ENCODE measurements around the gene CP. TPM values are rescaled to one million over a fixed set of nuclear protein-coding genes. Genes with fewer than 3 reads are reported as not detected.
A peak's percentile ranks its signal among the peaks of the same experiment; 100 is the strongest.
"Not testable (repeated sequence)": the region's sequence is repeated elsewhere in the genome, so short reads cannot be mapped to it uniquely, and the experiment has no call there.

CP gene
- not detected in 2 replicates for total RNA-seq (2014; rRNA removed; shearing (Covaris generic))

DNA sequence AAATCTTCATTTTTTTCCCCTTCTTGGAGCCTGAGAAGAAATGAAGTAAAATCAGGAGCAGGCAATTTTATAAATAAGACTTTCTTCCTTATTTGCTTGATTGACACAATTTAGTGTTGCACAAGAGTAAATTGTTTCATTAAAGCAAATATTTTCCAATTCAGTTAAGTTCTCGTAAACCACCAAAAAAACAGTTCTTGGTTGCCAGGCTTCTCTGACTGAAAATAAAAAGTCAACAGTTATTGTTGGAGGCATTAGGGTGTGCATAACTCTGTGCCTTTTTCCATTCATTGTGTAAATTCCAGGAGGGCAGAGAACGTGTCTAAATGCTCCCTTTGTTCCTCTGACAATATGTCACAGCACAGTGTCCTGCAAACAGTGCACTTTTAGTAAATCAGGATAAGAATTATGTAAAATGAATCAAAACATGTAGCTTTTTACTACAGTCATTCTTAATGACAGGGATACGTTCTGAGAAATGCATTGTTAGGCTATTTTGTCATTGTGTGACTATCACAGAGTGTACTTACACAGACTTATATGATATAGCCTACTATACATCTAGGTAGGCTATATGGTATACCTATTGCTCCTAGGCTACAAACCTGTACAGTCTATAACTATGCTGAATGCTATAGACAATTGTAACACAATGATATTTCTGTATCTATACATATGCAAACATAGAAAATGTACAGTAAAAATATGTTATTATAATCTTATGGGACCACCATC lies at the start of gene CP:
Gene CP, minus strand, starts transcription at position 47 of the 735 bp plus-strand sequence. Its CDS starts 37 bp downstream, at position 10.
- no peak for DNase-seq (ENCODE audit: low read depth)

DNA sequence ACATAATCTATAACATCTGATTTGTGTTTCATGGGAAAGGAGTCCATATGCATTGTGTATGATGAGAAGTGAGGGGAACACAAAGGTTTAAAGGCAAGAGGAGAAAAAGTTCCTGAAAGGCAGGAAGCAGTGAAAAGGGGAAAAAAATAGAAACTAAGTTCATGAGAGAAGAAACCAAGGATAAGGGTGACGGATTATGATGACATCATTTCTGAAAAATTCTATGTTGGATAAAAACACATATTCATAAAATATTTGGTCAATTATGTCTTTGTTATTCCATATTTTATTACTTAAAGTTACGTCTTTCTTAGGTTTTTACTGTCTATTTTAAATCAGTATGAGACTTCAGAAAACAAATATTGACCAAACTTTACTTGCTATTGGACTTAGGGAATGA lies 48.6 kb upstream of the CP start:
- DNase-seq (ENCODE audit: low read depth): no peak

GRCh38 chr3:149269687-149270086 lies 48.1 kb upstream of the CP start:
- no peak for DNase-seq (ENCODE audit: low read depth)

DNA sequence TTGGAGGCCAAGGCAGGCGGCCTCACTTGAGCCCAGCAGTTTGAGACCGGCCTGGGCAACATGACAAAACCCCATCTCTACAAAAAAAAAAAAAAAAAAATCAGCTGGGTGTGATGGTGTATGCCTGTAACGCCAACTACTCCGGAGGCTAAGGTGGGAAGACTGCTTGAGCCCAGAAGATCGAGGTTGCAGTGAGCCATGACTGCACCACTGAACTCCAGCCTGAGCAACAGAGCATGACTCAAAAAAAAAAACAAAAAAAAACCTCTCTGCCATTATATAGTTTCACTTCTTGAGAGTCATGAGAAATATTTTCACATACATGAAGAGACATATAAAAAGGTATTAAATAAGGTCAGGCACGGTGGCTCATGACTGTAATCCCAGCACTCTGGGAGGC lies 45.9 kb upstream of the CP start:
- no peak for DNase-seq (ENCODE audit: low read depth)

DNA sequence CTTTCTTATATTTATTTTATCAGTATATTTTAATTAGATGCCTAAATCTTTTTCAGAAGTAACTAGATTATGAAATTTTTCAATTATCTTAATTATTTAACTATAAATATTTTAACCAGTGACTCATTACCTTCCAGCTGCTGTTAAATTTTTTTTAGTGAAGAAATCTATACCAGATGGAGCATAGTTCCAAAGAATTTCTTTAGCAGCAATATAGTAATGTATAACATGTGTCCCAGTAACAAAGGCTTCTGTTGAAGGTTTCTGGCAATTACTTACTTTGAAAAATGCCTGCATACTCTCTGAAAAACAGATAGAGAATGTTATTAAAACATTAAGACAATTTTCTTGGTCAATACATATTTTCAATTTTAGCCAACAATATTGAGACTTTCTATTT lies 45.1 kb upstream of the CP start:
- no peak for DNase-seq (ENCODE audit: low read depth)

DNA sequence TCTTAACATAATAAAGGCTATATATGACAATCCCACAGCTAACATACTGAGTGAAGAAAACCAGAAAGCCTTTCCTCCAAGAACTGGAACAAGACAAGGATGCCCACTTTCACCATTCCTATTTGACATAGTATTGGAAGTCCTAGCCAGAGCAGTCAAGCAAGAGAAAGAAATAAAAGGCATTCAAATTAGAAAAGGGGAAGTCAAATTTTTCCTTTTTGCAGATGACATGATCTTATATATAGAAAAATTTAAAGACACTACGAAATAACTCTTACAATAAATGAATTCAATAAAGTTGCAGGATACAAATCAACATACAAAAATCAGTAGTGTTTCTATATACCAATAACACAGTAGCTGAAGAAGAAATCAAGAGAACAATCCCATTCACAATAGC lies 42.2 kb upstream of the CP start:
- no peak for DNase-seq (ENCODE audit: low read depth)

DNA sequence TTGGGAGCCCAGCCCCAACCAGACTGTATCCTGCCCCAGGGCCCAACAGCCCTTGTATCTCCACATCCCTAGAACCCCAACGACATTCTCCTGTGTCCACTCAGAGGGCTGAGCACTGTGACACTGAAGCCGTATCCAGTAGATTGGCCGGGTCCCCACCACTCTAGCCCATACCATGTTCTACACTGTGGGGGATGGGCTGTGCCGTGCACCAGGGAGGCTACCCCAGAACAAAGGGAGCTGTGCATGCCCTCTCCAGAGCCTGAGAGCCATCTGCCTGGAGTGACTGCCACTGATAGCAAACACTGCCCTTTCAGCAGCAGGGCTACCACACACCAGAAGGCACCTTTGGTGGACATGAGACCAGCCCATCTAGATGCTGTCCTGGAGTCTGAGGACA lies 37.1 kb upstream of the CP start:
- DNase-seq (ENCODE audit: low read depth): no peak

DNA sequence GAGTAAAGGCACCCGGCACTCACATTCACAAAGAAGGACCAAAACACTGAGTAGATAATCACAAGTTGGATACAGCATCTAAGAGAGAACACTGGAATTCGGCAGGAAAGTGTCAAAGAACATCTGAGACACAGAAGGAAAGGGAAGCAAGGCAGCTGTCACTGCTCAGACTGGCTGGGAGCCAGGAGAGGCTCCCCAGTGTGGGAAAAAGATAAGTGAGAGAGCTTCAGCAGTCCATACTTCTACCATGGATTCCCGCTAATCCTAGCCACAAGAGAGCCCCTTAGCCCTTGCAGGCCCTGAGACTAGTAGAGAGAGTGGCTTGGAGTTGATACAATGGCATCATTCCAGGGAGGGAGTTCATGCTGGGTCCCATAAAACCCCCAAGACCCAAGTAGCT lies 36.7 kb upstream of the CP start:
- no peak for DNase-seq (ENCODE audit: low read depth)

GRCh38 chr3:149252272-149252671 lies 30.6 kb upstream of the CP start:
- no peak for DNase-seq (ENCODE audit: low read depth)

DNA sequence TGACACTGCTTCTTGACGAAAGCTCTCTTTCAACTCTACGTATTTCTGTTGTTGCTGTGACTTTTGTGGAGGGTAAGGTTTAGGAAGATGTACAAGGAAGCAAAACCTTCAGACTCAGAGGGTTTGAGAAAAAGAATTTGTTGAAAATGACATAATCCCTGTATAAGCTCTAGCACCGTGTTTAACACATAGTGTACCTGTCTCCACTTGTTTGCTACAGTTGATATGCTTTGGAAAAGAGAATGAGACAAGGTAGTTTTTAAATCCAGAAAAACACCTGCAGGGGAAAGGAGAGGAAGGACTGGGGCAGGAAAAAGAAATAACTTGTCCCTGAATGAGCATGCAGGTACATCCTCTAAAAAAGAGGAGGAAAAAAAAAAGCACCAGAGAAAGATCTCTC lies 29.6 kb upstream of the CP start:
- no peak for DNase-seq (ENCODE audit: low read depth)

DNA sequence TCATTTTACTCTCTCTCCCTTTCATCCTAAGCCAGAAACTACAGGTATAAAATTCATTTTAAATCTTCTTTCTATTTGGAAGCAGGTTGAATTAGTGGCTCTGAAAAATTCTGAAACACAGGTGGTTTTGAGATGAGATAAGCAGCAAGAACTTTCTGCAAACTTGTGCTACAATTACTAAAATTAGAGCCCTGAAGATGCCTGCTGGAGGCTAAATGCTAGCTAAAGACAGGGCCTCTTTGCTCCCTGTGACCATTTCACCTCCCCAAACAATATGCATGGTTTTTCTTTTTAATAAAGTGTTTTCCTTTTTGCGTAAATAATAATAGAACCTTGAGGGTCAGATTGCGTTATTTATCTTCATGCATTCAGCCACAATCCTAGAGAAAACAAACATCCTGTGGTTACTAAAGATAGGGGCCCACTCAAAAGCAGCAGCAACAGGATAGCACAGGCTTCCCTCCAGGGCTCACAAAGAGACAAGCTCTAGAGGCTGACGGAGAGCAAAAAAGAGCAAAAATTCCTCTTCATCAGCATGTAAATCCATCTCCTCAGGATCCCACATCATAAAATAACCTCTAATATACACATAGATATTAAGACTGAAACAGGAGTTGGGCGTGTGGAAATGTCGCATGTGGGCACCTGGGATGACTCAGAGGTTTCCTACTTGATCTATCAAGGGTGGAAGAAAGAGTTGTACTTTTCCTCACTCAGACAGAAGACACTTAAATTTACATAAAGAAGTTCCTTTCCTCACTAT lies 26.5 kb upstream of the CP start:
- peak; percentile 35 for DNase-seq (ENCODE audit: low read depth)

DNA sequence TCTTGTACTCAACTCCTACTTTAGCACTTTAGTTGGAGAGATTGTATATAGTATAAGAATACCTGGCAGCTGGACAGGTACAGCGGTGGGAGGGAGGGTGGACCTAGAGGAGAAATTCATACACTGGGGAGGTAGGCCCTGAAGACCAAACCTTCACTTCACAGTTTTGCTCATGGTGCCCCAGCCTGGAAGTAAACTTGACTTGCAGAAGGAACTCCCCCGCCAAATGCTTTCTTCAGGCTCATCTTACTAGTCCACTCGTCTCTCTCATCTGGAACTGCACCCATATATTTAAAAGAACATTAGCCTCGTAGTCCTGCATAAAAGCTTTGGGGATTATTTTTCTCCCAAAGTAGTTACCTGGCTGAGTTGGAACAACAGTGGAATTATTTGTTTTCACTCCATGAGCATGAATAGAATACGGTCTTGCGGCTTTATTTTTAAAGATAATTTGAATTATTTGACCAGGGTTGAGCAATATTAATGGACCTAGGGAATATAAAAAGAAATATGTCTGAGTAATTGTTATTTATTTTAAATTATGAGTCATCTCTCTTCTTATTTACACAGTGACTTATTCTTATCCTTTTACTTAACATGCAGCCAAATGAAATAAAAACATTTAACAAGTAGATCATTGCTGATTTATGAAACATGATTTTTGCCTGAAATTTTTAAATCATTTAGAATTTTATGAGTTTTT lies 25.5 kb upstream of the CP start:
- DNase-seq (ENCODE audit: low read depth): no peak

- DNase-seq (ENCODE audit: low read depth): peak; percentile 72
Measured at GRCh38 chr3:149245738-149246451, 24.3 kb upstream of the CP start.

DNA sequence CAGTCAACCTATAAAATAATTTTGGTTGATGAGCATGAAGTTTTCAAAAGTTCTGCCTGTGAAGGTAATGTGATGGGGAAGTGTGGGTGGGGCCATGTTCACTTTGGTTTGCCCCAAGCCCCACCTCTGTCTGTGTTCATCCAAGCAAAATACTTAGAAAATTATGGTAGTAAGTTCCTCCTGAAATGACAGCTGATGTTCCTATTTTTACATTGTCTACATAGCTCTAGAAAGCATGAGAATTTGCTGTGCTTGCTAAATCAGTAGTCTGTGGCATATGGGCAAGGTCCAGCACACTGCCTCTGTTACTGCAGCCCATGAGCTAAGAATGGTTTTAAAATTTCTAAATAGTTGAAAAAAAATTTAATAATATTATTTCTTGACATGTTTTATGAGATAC lies 21.9 kb upstream of the CP start:
- no peak for DNase-seq (ENCODE audit: low read depth)

DNA sequence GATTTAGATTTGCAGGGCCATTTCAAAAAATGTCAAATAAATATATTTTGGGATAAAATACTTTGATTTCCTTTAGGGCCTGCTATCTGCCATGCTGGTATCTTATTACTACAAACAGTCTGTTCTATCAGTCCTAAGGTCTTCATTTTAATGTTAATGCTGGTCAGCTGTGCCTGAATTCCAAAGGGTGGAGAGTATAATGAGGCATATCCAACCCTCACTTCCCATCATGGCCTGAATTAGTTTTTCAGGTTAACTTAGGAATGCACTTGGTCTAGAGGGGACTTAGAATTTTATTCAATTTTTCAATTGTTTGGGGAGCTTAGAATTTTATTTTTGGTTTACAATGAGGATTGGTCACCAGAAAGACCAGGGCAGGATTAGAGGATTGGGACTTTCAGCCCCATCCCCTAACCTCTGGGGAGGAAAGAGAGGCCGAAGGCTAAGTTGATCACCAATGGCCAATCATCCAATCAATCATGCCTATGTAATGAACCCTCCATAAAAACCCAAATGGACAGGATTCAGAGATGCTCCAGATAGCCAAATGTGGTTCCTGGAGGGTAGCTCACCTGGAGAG lies 17.8 kb upstream of the CP start:
- no peak for DNase-seq (ENCODE audit: low read depth)

GRCh38 chr3:149238268-149238667 lies 16.6 kb upstream of the CP start:
- not testable (repeated sequence) for DNase-seq (ENCODE audit: low read depth)

DNA sequence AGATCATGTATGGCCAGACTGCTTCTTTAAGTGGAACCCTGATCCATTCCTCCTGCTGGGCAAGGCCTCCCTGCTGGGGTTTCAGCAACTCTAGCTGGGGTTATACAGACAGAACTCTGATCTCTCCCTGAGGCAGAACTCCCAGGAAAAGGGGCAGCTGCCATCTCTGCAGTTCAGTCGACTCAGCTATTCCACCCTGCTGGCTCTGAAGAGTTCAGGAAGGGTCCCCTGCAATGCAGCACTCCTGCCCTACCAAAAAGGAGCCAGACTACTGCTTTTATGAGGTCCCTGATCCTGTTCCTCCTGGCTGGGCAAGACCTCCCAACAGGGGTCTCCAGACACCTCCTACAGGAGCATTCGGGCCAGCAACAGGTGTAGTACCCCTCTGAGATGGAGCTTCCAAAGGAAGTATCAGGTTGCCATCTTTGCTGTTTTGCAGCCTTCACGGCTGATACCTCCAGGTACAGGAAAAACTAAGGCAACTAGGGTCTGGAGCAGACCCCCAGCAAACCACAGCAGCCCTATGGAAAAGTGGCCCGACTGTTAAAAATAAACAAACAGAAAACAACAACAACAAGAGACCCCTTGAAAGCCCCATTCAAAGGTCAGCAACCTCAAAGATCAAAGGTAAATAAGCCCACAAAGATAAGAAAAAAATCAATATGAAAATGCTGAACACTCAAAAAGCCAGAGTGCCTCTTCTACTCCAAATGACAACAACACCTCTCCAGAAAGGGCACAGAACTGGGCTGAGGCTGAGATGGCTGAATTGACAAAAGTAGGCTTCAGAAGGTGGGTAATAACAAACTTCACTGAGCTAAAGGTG lies 14.2 kb upstream of the CP start:
- DNase-seq (ENCODE audit: low read depth): no peak

GRCh38 chr3:149234671-149235245 lies 13.1 kb upstream of the CP start:
- peak; percentile 36 for DNase-seq (ENCODE audit: low read depth)

GRCh38 chr3:149233323-149233722 lies 11.7 kb upstream of the CP start:
- DNase-seq (ENCODE audit: low read depth): no peak

DNA sequence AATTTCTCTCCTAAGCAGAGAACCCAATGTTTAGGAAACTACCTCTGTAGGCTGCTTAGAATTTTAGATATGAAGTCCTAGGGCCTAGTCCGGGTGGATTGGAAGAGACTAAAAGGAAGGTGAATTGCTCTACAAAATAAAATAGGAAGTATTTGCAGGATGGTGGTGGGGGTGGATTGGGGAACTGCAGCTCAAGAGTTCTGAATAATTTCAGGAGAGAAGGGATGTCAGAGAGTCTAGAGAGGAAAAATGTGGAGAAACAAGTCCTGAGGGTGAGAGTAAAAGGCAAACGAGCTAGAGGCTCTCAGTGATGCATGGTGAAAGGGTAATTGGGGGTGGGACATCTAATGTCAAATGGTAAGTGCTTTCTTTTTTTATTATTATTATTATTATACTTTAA lies 10.2 kb upstream of the CP start:
- DNase-seq (ENCODE audit: low read depth): no peak

All from Daoy (cell line).